ENCODE data around the gene FHOD1. TPM values are rescaled to one million over a fixed set of nuclear protein-coding genes. Genes with fewer than 3 reads are reported as not detected.

The FHOD1 gene
- total RNA-seq, 2 experiments from 2014 or later = 16.5 to 55.0 TPM

DNA sequence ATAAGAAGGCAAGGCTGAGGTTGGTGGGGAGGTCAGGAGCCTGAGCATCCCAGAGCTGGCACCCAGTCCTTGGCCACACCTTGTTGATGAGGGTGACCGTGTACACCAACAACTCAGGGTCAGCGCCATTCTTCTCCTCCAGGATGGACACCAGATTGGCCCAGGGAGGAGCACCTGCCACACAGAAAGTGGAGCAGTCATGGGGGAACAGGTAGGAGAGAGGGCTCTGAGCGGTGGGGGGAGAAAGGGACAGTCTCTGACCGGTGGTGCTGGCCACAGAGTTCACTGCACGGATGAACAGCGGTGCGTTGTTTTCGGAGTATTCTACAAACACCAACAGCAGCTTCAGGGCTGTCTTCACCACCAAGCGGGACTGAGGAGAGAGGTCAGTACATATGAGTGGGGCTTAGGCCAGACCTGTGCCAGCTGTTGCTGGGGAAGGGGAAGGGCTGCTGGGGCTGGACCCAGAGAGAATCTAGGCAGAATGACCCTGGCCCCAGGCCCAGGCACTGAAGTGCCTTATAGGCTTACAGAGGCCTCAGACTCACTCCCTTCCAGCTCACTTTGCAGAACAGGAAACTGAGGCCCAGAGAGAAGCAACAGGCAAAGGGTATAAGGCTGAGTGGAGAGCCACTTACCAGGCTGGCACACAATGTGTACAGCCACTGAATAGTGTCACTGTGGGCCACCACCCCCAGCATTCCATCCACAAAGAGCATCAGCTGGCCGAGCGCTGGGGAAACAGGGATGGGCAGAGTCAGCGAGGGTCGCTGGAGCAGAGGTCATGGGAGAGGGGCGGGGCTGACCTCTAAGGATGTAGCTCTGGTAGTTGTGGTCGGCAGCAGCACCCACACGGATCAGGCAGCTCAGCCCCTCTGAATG lies 9.6 kb downstream of the FHOD1 start:
- TF ChIP-seq, protein P1, sequence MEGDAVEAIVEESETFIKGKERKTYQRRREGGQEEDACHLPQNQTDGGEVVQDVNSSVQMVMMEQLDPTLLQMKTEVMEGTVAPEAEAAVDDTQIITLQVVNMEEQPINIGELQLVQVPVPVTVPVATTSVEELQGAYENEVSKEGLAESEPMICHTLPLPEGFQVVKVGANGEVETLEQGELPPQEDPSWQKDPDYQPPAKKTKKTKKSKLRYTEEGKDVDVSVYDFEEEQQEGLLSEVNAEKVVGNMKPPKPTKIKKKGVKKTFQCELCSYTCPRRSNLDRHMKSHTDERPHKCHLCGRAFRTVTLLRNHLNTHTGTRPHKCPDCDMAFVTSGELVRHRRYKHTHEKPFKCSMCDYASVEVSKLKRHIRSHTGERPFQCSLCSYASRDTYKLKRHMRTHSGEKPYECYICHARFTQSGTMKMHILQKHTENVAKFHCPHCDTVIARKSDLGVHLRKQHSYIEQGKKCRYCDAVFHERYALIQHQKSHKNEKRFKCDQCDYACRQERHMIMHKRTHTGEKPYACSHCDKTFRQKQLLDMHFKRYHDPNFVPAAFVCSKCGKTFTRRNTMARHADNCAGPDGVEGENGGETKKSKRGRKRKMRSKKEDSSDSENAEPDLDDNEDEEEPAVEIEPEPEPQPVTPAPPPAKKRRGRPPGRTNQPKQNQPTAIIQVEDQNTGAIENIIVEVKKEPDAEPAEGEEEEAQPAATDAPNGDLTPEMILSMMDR (conservative IDR thresholded peaks at IDR 0.05; ENCODE audit: low read length) = no peak
- TF ChIP-seq EZH2phosphoT487 (IDR thresholded peaks at IDR 0.05; ENCODE audit: borderline replicate concordance, low read depth, low read length) = no peak
- Histone ChIP-seq H3K9me3 (ENCODE audit: low read length) (no peaks in the 10 kb centered on the region), H3K4me1 (ENCODE audit: insufficient read depth, low read length, poor library complexity, severe bottlenecking) (peaks cover 20% of the 10 kb centered on the region), H4K20me1 (ENCODE audit: insufficient read depth, low read length) (no peaks in the 10 kb centered on the region), H3K27ac (ENCODE audit: low read depth, low read length, poor library complexity, severe bottlenecking) (no peak overlapping the region), H3K4me3 (ENCODE audit: low read depth, low read length, poor library complexity, severe bottlenecking) (no peak overlapping the region), H2AFZ (ENCODE audit: low read length) (no peak overlapping the region), H3K9me2 (ENCODE audit: insufficient read depth, low read length) (no peaks in the 10 kb centered on the region), H3K36me3 (ENCODE audit: insufficient read depth, low read length) (peaks cover 27% of the 10 kb centered on the region), H3K79me2 (ENCODE audit: insufficient read depth, low read depth, low read length) (no peaks in the 10 kb centered on the region), H3K4me2 (ENCODE audit: low read length) (no peak overlapping the region)
- BruUV-seq (replicated peaks) = TSS peak; percentile 42
- no peak for DNase-seq (ENCODE audit: low spot score)
- CTCF ChIA-PET (ENCODE audit: unreplicated experiment) = interaction anchor here (0.6 kb wide), 1 partner anchor 45 kb away, joined by 3 read pairs; the partner anchor contains the start of gene E2F4
- POLR2A ChIA-PET = interaction anchor here (2.1 kb wide), 1 partner anchor 11 kb away, joined by 11 read pairs; the partner anchor contains the start of gene TMEM208
- intact Hi-C loops (cut with micrococcal nuclease; ENCODE audit: unreplicated experiment) = no loop called here

GRCh38 chr16:67236563-67237395 lies 10.5 kb downstream of the FHOD1 start:
- TF ChIP-seq EZH2phosphoT487 (IDR thresholded peaks at IDR 0.05; ENCODE audit: borderline replicate concordance, low read depth, low read length) = no peak
- TF ChIP-seq, protein P1 (conservative IDR thresholded peaks at IDR 0.05; ENCODE audit: low read length) = no peak
- no peak overlapping the region for H3K4me2 ChIP-seq (ENCODE audit: low read length)
- peak; percentile 83 for DNase-seq (ENCODE audit: low spot score)
- intact Hi-C loops (cut with micrococcal nuclease; ENCODE audit: unreplicated experiment) = no loop called here
- POLR2A ChIA-PET = interaction anchor here (1.3 to 2.1 kb wide), 2 partner anchors 8 to 10 kb away, joined by 7 to 11 read pairs; partner anchors contain the start of gene TMEM208
- no peaks in the 10 kb centered on the region for H4K20me1 ChIP-seq (ENCODE audit: insufficient read depth, low read length)
- no TSS peak for BruUV-seq (replicated peaks)
- H3K4me1 ChIP-seq (ENCODE audit: insufficient read depth, low read length, poor library complexity, severe bottlenecking) = peaks cover 12% of the 10 kb centered on the region
- H3K4me3 ChIP-seq (ENCODE audit: low read depth, low read length, poor library complexity, severe bottlenecking) = no peak overlapping the region
- peaks cover 33% of the 10 kb centered on the region for H3K36me3 ChIP-seq (ENCODE audit: insufficient read depth, low read length)
- no peaks in the 10 kb centered on the region for H3K9me3 ChIP-seq (ENCODE audit: low read length)
- H3K27ac ChIP-seq (ENCODE audit: low read depth, low read length, poor library complexity, severe bottlenecking) = no peak overlapping the region
- CTCF ChIA-PET (ENCODE audit: unreplicated experiment) = interaction anchor here (0.6 kb wide), 1 partner anchor 10 kb away, joined by 7 read pairs; the partner anchor contains the start of gene TMEM208
- H2AFZ ChIP-seq (ENCODE audit: low read length) = no peak overlapping the region
- H3K79me2 ChIP-seq (ENCODE audit: insufficient read depth, low read depth, low read length) = no peaks in the 10 kb centered on the region
- H3K9me2 ChIP-seq (ENCODE audit: insufficient read depth, low read length) = no peaks in the 10 kb centered on the region

Measured in OCI-LY7 (cell line).